B cell (primary cell): ENCODE measurements around the gene ZNF557. TPM values are rescaled to one million over a fixed set of nuclear protein-coding genes. Genes with fewer than 3 reads are reported as not detected.

Experiments
- ATAC-seq: fragments of 200-7000 bp; cut with Tn5 transposase; one replicate; pipeline ENCODE4 v1.10.0; 2021; ENCODE audit warnings: low read depth, mild to moderate bottlenecking, moderate number of reproducible peaks, moderate library complexity
- CTCF ChIA-PET: fragments of 350-600 bp; sonication (Branson Sonifier 250); formaldehyde crosslinking; loops from one replicate; lab custom pipeline; 2021; ENCODE audit warnings: antibody characterized with exemption, inconsistent platforms; lab: Charles Lee
- POLR2A ChIA-PET: fragments of 350-600 bp; sonication (Branson Sonifier 250); formaldehyde crosslinking; loops from one replicate; lab custom pipeline; 2021; ENCODE audit warnings: antibody characterized with exemption; lab: Charles Lee
- DNase-seq: peaks from one replicate; pipeline ENCODE4 v3.0.0; 2013
- H2AFZ ChIP-seq: 2 replicates; pipeline ENCODE4 v1.6.1; 2012; ENCODE audit warnings: mild to moderate bottlenecking, low read depth, low read length; ENCODE audit not compliant: insufficient read depth, poor library complexity, severe bottlenecking
- H3K27ac ChIP-seq, 2 donors: 1 replicate in 1 of 2; 2 replicates in 1 of 2; pipeline ENCODE4 v1.5.1; 2012 to 2013; ENCODE audit warnings: low read length in 2 of 2, mild to moderate bottlenecking in 2 of 2, moderate library complexity in 1 of 2
- H3K27me3 ChIP-seq, 4 experiments: fragments of 200-600 bp in 1 of 4; sonication (generic) in 1 of 4; replicated peaks in 1 of 4; 1 replicate in 2 of 4; 2 replicates in 2 of 4; pipeline versions ENCODE4 v1.6.1 to v1.7.0; 2013 to 2016; ENCODE audit warnings: low read length in 3 of 4, mild to moderate bottlenecking in 2 of 4, mixed read lengths in 1 of 4, moderate library complexity in 1 of 4; ENCODE audit not compliant: insufficient read depth in 4 of 4, control insufficient read depth in 3 of 4; ENCODE audit errors: control extremely low read depth in 1 of 4
- H3K36me3 ChIP-seq, 2 experiments: replicated peaks in 1 of 2; 1 replicate in 1 of 2; 2 replicates in 1 of 2; pipeline versions ENCODE4 v1.6.1 to v1.7.1; 2013; ENCODE audit warnings: low read length in 1 of 2; ENCODE audit not compliant: insufficient read depth in 2 of 2, control insufficient read depth in 1 of 2; ENCODE audit errors: control extremely low read depth in 1 of 2, extremely low read depth in 1 of 2
- H3K4me1 ChIP-seq, 2 donors: fragments of 200-600 bp in 1 of 2; sonication (generic) in 1 of 2; 1 replicate in 1 of 2; 2 replicates in 1 of 2; pipeline versions ENCODE4 v1.5.1 to v1.6.1; 2013 to 2017; ENCODE audit warnings: low read length in 2 of 2; ENCODE audit not compliant: control insufficient read depth in 2 of 2, insufficient read depth in 2 of 2
- H3K4me2 ChIP-seq: replicated peaks from 2 replicates; pipeline ENCODE3; 2012; ENCODE audit warnings: mild to moderate bottlenecking, low read depth, low read length; ENCODE audit not compliant: poor library complexity, severe bottlenecking
- H3K4me3 ChIP-seq, 5 experiments: fragments of 200-600 bp in 1 of 5; sonication (generic) in 1 of 5; 1 replicate in 3 of 5; 2 replicates in 2 of 5; pipeline versions ENCODE4 v1.5.1 to v1.7.0; 2011 to 2016; ENCODE audit warnings: low read length in 4 of 5, mild to moderate bottlenecking in 4 of 5, low read depth in 2 of 5, control low read depth in 1 of 5, moderate library complexity in 1 of 5; ENCODE audit not compliant: insufficient read depth in 1 of 5; ENCODE audit errors: control extremely low read depth in 1 of 5, extremely low read depth in 1 of 5
- H3K79me2 ChIP-seq: fragments of 200-600 bp; sonication (generic); one replicate; pipeline ENCODE4 v1.6.0; 2016; ENCODE audit warnings: low read length; ENCODE audit not compliant: control insufficient read depth, insufficient read depth
- H3K9ac ChIP-seq: fragments of 200-600 bp; sonication (generic); 2 replicates; pipeline ENCODE4 v1.6.1; 2017; ENCODE audit warnings: mild to moderate bottlenecking, low read length, moderate library complexity
- H3K9me3 ChIP-seq, 3 donors: one replicate each; pipeline versions ENCODE4 v1.6.1 to v1.7.1; 2013; ENCODE audit warnings: low read length in 2 of 3; ENCODE audit not compliant: control insufficient read depth in 2 of 3, insufficient read depth in 1 of 3; ENCODE audit errors: control extremely low read depth in 1 of 3
- H4K20me1 ChIP-seq: 2 replicates; pipeline ENCODE4 v1.6.0; 2012; ENCODE audit warnings: mild to moderate bottlenecking, low read length; ENCODE audit not compliant: insufficient read depth, control insufficient read depth, poor library complexity, severe bottlenecking
- H3K27ac Mint-ChIP-seq: one replicate; pipeline ENCODE4 v1.8.0; 2021; ENCODE audit warnings: mixed read lengths
- H3K27me3 Mint-ChIP-seq: one replicate; pipeline ENCODE4 v1.8.0; 2021; ENCODE audit warnings: mixed read lengths
- H3K4me1 Mint-ChIP-seq: one replicate; pipeline ENCODE4 v1.8.0; 2021; ENCODE audit warnings: mixed read lengths
- H3K4me3 Mint-ChIP-seq: one replicate; pipeline ENCODE4 v1.8.0; 2021; ENCODE audit warnings: mixed read lengths
- H3K9me3 Mint-ChIP-seq: one replicate; pipeline ENCODE4 v1.8.0; 2022; ENCODE audit warnings: mixed read lengths; ENCODE audit not compliant: insufficient read depth
- CTCF ChIP-seq: fragments of 200-600 bp; IDR thresholded peaks from one replicate; pipeline ENCODE4 v1.8.0; 2022; ENCODE audit warnings: antibody characterized with exemption, mild to moderate bottlenecking
- EZH2 ChIP-seq: IDR thresholded peaks from 2 replicates; pipeline ENCODE4 v1.6.1; 2012; ENCODE audit warnings: borderline replicate concordance, low read depth, mild to moderate bottlenecking, moderate library complexity, low read length; ENCODE audit not compliant: insufficient read depth, poor library complexity, severe bottlenecking
- WGBS: methylation state at CpG from one replicate; pipeline ENCODE4 v1.1.5; 2013; ENCODE audit warnings: missing lambda C conversion rate; ENCODE audit not compliant: insufficient coverage; 5-methylcytosine and 5-hydroxymethylcytosine counted together
- intact Hi-C: fragments of 100-400 bp; cut with micrococcal nuclease; formaldehyde crosslinking; loops from one replicate; pipeline ENCODE4 v1.10.0; 2022
- polyA plus RNA-seq: library from polyadenylated mRNA; depleted of rRNA; stranded (reverse); fragments of >200 nt; gene quantifications from 2 replicates; pipeline ENCODE4 v1.2.3, GENCODE V29; 2012
- total RNA-seq, 2 donors: library from RNA; stranded (reverse); fragments of 120-200 nt in 1 of 2; gene quantifications; 1 replicate in 1 of 2; 2 replicates in 1 of 2; pipeline versions ENCODE4 v1.2.3 to v1.2.4, GENCODE V29; 2013 to 2022

Gene ZNF557
- total and polyA plus RNA-seq, 2 donors (not counting 1 experiment from before 2014, with no cell fraction given) = 1.5 to 26.8 TPM

- no peak for ATAC-seq
- Histone ChIP-seq H3K4me1 (no peaks in the 10 kb centered on the region), H3K4me3 (no peak overlapping the region), H4K20me1 (peaks cover 11% of the 10 kb centered on the region), H3K9me3 (peaks cover 5 to 60% (median 36%) of the 10 kb centered on the region in 3 donors), H3K27ac (no peak overlapping the region), H3K9ac (no peak overlapping the region), H3K27me3 (no peaks in the 10 kb centered on the region), H2AFZ (no peak overlapping the region), H3K79me2 (peaks cover 21% of the 10 kb centered on the region), H3K36me3 (peaks cover 28 to 85% of the 10 kb centered on the region in 2 experiments), H3K4me2 (no peak overlapping the region)
- Mint-ChIP-seq H3K27ac (no peak overlapping the region), H3K4me3 (no peak overlapping the region), H3K4me1 (peaks cover 7% of the 10 kb centered on the region), H3K9me3 (peaks cover 9% of the 10 kb centered on the region), H3K27me3 (no peaks in the 10 kb centered on the region)
- intact Hi-C loops = no loop called here
- CTCF ChIA-PET = interaction anchor here (0.6 to 1.4 kb wide), 2 partner anchors 10 to 26 kb away, joined by 3 read pairs; no protein-coding TSS in a partner anchor
- POLR2A ChIA-PET = no interaction called here
- WGBS = 100% methylated on average over 5 of the region's 6 CpGs
- DNase-seq = no peak
- TF ChIP-seq EZH2 = no peak
- TF ChIP-seq CTCF = no peak
Observed at GRCh38 chr19:7076151-7076550, 6.6 kb downstream of the ZNF557 start.

GRCh38 chr19:7078008-7078407 lies 8.5 kb downstream of the ZNF557 start:
- DNase-seq (no peak), ATAC-seq (no peak)
- Mint-ChIP-seq H3K4me1 (no peaks in the 10 kb centered on the region), H3K27ac (no peak overlapping the region), H3K4me3 (no peak overlapping the region), H3K27me3 (no peaks in the 10 kb centered on the region), H3K9me3 (peaks cover 11% of the 10 kb centered on the region)
- Histone ChIP-seq H2AFZ (no peak overlapping the region), H3K79me2 (peaks cover 14% of the 10 kb centered on the region), H3K9me3 (peaks cover 16 to 72% (median 54%) of the 10 kb centered on the region in 3 donors), H3K4me2 (no peak overlapping the region), H3K4me1 (no peaks in the 10 kb centered on the region), H3K9ac (no peak overlapping the region), H3K4me3 (peak overlapping the region in 1 of 5 experiments; percentile 20), H3K27me3 (no peaks in the 10 kb centered on the region), H4K20me1 (peaks cover 11% of the 10 kb centered on the region), H3K27ac (no peak overlapping the region), H3K36me3 (peaks cover 41 to 91% of the 10 kb centered on the region in 2 experiments)
- intact Hi-C loops = no loop called here
- no peak for TF ChIP-seq EZH2
- no peak for TF ChIP-seq CTCF
- no CpG with 5 or more reads among the region's 2 CpGs for WGBS
- CTCF ChIA-PET = interaction anchor here (0.7 to 1.0 kb wide), 2 partner anchors 9 to 21 kb away, joined by 3 read pairs; no protein-coding TSS in a partner anchor
- POLR2A ChIA-PET = interaction anchor here (0.5 to 0.6 kb wide), 2 partner anchors 9 to 314 kb away, joined by 3 to 6 read pairs; partner anchors contain the start of gene ZNF557
